Measurements from ENCODE around the gene PLP1.
"Not testable (repeated sequence)": the region's sequence is repeated elsewhere in the genome, so short reads cannot be mapped to it uniquely, and the experiment has no call there.

Gene PLP1

GRCh38 chrX:103781706-103782105 lies 5.1 kb downstream of the PLP1 start:
- no peak for DNase-seq

GRCh38 chrX:103782640-103783039 lies 6.0 kb downstream of the PLP1 start:
- no peak for DNase-seq

GRCh38 chrX:103783196-103783595 lies 6.6 kb downstream of the PLP1 start:
- DNase-seq: no peak

GRCh38 chrX:103783971-103784370 lies 7.3 kb downstream of the PLP1 start:
- no peak for DNase-seq

DNA sequence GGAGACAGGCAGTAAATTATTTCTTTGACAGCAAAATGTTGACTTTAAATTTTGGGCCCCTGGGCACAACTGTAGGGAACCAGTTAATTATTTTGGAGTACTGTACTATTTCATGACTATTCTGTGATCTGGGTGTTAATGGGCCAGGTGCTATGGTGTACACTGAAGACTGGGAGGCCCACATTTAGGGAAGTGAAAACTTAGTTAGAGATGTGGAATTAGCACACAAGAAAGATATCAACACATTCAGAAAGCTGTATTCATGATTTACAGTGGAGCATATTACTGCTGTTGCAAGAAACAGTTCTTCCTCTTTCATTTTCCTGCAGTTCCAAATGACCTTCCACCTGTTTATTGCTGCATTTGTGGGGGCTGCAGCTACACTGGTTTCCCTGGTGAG lies 12.4 kb downstream of the PLP1 start:
- DNase-seq: no peak

DNA sequence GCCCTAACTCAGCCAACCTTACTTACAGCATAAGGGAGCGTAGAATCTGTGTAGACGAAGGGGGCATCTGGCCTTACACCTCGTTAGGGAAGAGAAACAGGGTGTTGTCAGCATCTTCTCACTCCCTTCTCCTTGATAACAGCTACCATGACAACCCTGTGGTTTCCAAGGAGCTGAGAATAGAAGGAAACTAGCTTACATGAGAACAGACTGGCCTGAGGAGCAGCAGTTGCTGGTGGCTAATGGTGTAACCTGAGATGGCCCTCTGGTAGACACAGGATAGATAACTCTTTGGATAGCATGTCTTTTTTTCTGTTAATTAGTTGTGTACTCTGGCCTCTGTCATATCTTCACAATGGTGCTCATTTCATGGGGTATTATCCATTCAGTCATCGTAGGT lies 14.6 kb downstream of the PLP1 start:
- no peak for DNase-seq

- no peak for DNase-seq
Measured at GRCh38 chrX:103791826-103792485, 15.3 kb downstream of the PLP1 start.

DNA sequence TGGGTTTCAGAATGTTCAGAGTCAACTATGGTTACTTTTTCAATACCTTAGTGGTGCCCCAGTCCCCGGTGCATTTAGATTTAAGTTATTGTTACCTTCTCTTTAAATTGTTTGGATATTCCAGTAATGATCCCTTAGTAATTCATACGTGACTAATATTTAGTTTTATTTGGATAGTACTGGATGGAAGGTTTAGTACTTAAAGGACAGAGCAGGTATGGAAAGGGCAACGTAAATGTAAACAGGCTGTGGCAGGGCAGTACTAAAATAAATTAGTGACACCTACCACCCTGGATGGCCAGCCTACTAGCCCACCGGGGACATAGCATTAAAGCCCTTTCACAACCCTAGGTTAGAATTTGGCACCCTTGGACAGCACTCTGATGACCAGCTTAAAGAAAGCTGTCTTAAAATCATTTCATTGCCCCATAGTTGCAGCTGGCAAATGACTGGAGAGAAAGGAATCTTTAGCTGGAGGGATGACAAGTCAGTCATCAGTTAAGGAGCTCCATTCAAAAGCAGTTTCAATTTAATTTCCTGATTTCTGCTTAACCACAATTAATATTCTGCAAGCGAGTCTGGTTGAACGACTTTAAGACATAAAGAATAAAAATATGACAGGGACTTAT lies 16.4 kb downstream of the PLP1 start:
- DNase-seq: no peak

GRCh38 chrX:103793545-103793940 lies 16.9 kb downstream of the PLP1 start:
- DNase-seq: no peak

GRCh38 chrX:103794119-103794518 lies 17.5 kb downstream of the PLP1 start:
- DNase-seq: no peak

GRCh38 chrX:103797691-103798090 lies 21.1 kb downstream of the PLP1 start:
- DNase-seq: no peak

DNA sequence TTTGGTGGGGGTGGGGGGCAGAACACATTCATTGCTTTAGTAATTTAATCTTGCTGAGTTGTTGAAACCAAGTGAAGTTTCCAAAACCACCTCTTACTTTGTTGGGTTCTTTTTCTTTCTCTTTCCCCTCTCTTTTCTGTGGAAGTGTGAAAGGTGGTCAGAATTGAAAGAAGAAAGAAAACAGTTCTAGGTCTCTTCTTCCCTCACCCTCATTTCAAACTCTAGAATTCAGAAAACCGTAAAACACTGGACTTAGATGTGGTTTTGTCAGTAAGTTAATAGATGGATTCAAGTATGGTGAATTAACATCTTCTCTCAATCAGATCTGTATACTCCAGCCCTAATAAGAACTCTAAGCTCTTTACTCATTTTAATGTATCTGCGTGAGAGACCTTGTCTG lies 23.7 kb downstream of the PLP1 start:
- no peak for DNase-seq

DNA sequence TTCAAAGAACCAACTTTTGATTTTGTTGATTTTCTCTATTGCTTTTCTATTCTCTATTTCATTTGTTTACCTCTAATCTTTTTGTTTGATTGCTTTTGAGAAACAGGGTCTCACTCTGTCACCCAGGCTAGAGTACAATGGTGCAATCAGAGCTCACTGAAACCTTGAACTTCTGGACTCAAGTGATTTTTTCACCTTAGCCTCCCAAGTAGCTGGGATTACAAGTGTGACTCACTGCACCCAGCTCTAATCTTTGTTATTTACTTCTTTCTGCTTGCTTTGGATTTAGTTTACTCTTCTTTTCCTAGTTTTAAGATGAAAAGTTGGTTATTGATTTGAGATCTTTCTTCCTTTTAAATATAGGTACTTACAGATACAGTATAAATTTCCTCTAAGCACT lies 29.2 kb downstream of the PLP1 start:
- DNase-seq: no peak

- no peak for DNase-seq
Measured at GRCh38 chrX:103806862-103807474, 30.3 kb downstream of the PLP1 start.

DNA sequence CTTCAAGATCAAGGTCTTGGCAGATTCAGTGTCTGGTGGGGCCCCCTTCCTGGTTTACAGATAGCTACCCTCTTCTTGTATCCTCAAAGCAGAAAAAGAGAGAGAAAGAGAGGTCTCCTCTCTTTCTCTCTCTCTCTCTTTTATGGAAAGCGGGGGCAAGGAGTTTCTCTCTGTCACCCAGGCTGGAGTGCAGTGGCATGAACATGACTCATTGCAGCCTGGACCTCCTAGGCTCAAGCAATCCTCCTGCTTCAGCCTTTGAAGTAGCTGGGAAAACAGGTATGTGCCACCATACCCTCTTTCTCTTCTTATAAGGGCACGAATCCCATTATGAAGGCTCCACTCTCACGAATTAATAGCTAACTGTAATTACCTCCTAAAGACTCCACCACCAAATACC lies 35.2 kb downstream of the PLP1 start:
- DNase-seq: no peak

- not testable (repeated sequence) for DNase-seq
Measured at GRCh38 chrX:103817101-103817500, 40.5 kb downstream of the PLP1 start.

- DNase-seq: peak in 1 of 2 experiments; percentile 6
Measured at GRCh38 chrX:103817502-103817901, 40.9 kb downstream of the PLP1 start.

- DNase-seq: no peak
Measured at GRCh38 chrX:103818842-103819619, 42.4 kb downstream of the PLP1 start.

- not testable (repeated sequence) for DNase-seq
Measured at GRCh38 chrX:103820802-103821201, 44.2 kb downstream of the PLP1 start.

- DNase-seq: no peak
Measured at GRCh38 chrX:103823591-103823990, 47.0 kb downstream of the PLP1 start.

DNA sequence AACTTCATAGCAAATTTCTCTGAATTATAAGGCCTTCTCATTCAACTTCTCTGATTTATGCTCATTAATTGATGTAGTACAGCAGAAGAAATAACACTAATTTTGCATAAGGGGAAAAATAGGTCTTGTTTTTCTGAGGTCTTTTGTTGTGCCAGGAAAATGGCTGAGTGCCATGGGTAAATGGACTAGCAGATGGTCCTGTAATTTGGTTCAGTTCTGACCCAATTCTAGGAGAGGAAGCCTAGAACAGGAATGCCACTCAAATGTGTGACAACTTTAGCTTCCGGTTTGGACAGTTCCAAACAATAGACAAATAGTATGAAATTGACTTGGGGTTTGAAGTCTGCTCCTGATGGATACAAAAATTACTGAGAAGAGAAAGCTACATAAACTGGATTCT lies 49.2 kb downstream of the PLP1 start:
- DNase-seq: peak in 1 of 2 experiments; percentile 36

DNA sequence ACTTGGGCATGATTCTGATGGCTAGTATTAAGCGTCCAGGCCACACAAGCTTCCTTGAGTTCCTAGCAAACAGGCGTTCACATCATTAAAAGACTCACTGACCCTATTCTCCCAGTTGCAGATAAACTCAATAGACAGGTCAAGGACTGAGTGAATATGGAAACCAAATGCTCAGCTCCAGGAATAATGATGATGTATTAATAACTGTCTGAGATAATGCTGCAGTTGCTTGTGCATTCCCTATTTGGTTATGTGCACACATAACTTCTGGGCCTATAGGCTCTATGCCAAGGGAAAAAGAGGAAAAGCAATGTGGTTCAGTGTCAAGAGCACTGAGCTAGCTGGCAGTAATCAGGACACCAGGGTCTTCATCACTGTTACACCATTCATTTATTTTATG lies 51.9 kb downstream of the PLP1 start:
- DNase-seq: no peak

DNA sequence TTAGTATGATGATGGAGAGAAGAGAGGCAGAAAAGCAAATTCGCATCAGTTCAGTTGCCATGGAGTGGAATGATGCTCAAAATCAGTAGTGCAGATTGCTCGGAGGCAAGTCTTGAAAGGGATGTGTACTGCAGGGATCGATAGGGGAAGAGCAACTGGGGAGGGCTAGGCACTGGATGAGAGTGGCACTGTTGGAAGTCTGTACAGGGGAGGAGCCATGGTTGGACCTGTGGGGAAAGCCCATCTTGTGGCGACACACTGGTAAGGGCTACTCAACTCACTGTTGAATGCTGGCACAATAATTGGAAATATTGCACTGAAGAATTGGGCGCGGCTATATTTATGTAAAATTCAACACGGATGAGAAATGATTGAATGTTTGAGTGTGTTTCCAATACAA lies 54.2 kb downstream of the PLP1 start:
- DNase-seq: peak in 1 of 2 experiments; percentile 32

Data from cerebellar nuclear complex (tissue), 1 donor.